ENCODE results near the gene C4B. TPM values are rescaled to one million over a fixed set of nuclear protein-coding genes. Genes with fewer than 3 reads are reported as not detected.
A peak's percentile ranks its signal among the peaks of the same experiment; 100 is the strongest.
"Not testable (repeated sequence)": the region's sequence is repeated elsewhere in the genome, so short reads cannot be mapped to it uniquely, and the experiment has no call there.

Gene C4B
- total RNA-seq, 1 donor from 2014 or later, result 32.3 TPM

- DNase-seq (ENCODE audit: low spot score), result no peak
Observed at GRCh38 chr6:32050562-32050961, 36.0 kb downstream of the C4B start.

- DNase-seq (ENCODE audit: low spot score), result not testable (repeated sequence)
Observed at GRCh38 chr6:32052626-32053025, 38.0 kb downstream of the C4B start.

- DNase-seq (ENCODE audit: low spot score), result not testable (repeated sequence)
Observed at GRCh38 chr6:32053314-32053713, 38.7 kb downstream of the C4B start.

DNA sequence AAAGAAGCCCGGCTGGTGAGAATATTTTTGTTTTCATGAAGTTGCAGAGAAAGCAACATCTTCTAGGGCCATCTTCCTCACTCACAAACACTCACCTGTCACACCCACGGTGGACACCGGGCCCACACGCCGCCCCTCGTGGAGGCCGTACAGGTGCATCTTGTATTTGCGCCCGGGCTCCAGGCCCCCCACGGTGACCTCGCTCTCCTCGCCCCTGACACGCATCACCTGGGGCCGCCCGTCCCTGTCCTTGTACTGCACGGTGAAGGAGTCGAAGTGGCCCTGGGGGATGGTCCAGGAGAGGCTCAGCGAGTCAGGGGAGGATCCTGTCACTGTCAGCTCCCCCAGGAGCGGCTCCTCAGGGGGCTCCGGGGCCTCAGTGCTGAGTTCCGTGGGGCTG, 41.2 kb downstream of the C4B start:
- DNase-seq (ENCODE audit: low spot score), result not testable (repeated sequence)

GRCh38 chr6:32056254-32056653, 41.7 kb downstream of the C4B start:
- no peak for DNase-seq (ENCODE audit: low spot score)

DNA sequence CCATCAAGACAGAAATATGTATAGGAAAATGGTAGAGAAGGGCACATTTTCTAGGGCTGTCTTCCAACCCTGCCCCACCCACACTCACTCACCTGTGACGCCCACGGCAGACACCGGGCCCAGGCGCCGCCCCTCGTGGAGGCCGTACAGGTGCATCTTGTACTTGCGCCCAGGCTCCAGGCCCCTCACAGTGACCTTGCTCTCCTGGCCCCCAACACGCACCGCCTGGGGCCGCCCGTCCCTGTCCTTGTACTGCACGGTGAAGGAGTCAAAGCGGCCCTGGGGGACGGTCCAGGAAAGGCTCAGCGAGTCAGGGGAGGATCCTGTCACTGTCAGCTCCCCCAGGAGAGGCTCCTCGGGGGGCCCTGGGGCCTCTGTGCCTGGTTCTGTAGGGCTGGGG, 43.4 kb downstream of the C4B start:
- DNase-seq (ENCODE audit: low spot score), result no peak

- no peak for DNase-seq (ENCODE audit: low spot score)
Observed at GRCh38 chr6:32058511-32058963, 43.9 kb downstream of the C4B start.

DNA sequence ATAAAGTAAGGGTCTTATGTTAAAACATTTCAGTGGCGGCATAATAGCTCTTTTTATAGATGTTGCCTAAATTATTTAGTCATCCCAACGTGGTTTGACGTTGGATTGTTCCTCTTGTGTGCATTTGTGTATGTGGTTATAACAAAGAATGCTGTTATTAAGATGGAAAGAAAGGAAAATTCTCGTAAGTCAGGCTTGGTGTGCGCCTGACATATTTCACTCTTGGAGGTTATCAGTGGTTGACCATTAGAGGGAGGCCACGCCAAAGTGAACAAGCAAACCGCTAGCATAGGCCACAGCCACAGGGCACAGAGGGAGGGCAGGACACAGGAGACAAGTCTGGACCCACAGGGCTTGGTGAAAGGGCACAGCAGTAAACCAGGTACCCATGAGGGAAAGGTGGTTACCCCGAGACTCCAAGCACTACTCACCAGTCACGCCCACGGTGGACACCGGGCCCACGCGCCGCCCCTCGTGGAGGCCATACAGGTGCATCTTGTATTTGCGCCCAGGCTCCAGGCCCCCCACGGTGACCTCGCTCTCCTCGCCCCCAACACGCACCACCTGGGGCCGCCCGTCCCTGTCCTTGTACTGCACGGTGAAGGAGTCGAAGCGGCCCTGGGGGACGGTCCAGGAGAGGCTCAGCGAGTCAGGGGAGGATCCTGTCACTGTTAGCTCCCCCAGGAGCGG, 46.5 kb downstream of the C4B start:
- no peak for DNase-seq (ENCODE audit: low spot score)

GRCh38 chr6:32064706-32065105, 50.1 kb downstream of the C4B start:
- DNase-seq (ENCODE audit: low spot score), result no peak

GRCh38 chr6:32067521-32067920, 52.9 kb downstream of the C4B start:
- not testable (repeated sequence) for DNase-seq (ENCODE audit: low spot score)

GRCh38 chr6:32068315-32068714, 53.7 kb downstream of the C4B start:
- not testable (repeated sequence) for DNase-seq (ENCODE audit: low spot score)

DNA sequence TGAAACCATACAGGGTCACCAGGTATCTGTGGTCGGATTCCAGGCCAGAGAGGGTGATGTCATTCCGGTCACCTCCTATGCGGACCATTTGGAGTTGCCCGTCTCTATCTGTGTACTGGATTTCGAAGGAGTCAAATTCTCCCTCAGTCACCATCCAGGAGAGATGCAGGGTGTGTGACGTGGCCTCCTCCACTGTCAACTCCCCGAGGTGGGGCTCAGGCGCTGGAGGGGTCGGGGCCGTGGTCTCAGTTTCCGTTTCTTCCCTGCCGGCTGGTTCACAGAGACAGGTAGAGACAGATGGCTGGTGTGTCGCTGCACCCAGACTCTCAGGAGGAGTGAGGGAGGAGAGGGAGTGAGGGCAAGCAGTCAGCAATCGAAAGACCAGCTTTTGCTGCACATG, 54.3 kb downstream of the C4B start:
- DNase-seq (ENCODE audit: low spot score), result no peak

DNA sequence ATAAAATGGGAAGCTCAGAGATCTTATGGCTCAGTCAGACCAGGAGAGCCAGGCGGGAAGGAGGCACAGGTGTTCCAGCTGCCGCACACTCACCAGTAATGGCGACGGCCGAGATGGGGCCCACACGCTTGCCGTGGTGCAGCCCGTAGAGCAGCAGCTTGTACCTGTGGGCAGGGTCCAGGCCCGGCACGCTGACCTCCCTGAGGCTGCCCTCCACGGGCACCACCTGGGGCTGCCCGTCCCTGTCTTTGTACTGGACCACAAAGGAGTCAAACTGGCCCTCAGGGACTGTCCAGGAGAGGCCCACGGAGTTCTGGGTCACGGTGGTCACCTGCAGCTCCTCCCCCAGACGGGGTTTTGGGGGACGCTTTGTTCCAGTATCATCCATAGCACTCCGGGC, 54.9 kb downstream of the C4B start:
- no peak for DNase-seq (ENCODE audit: low spot score)

GRCh38 chr6:32069878-32070515, 55.4 kb downstream of the C4B start:
- DNase-seq (ENCODE audit: low spot score), result no peak

DNA sequence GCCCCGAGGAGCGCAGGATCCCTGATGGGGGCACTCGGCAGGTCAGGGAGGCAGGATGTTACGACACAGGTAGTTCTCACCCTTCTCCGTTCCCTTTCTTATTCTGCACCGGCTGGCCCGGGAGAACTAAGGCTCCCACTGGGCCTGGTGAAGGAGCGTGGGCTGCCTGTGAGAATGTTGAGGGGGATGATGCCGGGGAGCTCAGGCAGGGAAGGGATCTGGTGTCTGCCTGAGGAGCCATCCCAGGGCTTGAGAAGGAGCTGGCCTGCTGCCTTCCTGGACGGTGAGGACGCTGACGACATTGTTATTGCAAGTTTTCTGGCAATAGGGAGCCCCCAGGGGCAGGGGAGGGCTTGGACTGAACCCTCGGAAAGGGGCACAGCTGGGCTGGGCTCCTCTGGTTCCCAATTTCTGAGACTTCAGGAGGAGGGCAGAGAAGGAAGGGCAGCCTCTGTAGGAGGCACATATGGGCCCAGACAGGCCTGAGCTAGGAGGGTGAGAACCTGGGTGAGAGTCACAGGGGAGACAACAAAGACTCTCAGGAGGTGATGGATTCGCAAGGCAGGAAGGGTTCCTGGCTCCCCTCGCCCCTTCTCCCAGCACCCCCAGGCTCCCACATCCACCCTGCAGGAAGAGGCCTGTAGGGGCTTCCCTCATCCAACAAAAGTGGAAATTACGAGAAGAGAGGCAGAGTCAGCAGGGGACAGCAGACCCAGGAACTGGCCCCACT, 56.4 kb downstream of the C4B start:
- DNase-seq (ENCODE audit: low spot score), result no peak

DNA sequence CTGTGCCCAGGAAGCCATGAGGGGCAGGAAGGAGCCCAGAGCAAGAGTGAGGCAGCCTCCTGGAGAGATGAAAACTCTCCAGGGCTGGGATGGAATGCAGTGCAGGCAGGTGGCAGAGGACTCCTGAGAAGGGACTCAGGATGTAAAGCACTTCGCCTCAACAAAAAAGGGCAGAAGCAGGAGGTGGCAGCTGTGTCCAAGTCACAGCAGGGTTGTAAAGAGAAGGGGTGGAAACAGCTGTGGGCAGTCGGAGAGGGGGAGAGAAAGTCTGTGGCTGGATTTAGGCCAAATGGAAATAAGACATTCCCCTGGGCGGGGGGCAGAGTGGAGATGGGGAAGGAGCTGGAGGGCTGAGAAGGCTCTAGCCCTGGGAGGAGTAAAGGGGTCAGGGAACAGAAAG, 58.5 kb downstream of the C4B start:
- no peak for DNase-seq (ENCODE audit: low spot score)

DNA sequence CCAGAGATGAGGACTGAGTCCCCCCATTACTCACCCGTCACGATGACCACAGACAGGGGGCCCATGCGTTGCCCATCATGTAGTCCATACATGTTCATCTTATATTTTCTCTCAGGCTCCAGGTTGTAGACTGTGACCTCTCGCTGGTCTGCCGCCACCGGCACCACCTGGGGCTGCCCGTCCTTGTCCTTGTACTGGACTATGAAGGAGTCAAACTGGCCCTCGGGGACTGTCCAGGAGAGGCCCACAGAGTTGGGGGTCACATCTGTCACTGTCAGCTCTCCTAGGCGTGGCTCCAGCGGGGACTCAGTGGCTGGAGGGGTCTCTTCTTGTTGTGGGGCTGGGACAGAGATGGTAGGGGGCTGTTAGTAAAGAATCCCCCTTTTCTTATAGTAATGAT, 59.0 kb downstream of the C4B start:
- no peak for DNase-seq (ENCODE audit: low spot score)

DNA sequence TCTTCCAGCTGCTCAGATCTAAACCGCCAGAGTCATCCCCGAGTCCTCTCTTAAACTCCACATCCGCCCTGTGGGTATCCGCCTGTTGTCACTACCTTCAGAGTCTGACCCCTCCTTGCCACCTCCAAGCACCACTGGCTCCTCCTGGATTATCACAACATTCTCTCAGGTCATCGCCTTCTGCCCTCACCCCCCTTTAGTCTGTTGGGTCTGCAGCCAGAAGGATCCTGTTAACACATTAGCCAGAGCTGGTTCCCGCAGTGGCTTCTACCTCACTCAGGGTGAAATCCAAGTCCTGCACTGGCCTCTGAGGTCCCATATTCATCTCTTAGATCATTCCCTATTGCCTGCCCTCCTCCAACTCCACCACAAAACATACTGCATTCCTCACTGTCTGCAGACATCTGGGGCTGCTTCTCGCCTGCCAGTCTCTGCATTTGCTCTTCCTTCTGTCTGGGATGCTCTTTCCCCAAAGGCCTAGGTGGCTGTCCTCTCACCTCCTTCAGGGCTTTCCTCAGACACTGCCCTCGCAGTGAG, 60.5 kb downstream of the C4B start:
- DNase-seq (ENCODE audit: low spot score), result peak; percentile 41

DNA sequence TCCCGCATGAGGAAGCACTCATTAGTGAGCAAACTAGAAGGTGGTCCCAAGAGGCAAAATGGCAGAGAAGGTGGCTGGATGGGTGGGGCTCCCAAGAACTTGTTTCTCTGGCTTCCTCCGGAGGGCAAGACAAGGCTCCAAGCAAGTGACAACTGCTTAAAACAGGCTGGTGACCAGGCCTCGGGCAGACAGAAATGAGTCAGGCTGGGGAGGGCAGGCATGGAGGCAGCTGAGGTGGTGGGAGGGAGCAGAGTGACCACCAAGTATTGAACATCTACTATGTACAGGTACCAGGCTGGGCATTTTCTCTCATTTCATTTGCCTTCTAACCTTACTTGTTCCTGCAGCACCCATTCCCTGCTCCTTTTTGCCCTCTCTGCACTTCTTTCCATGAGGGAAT, 61.2 kb downstream of the C4B start:
- DNase-seq (ENCODE audit: low spot score), result no peak

DNA sequence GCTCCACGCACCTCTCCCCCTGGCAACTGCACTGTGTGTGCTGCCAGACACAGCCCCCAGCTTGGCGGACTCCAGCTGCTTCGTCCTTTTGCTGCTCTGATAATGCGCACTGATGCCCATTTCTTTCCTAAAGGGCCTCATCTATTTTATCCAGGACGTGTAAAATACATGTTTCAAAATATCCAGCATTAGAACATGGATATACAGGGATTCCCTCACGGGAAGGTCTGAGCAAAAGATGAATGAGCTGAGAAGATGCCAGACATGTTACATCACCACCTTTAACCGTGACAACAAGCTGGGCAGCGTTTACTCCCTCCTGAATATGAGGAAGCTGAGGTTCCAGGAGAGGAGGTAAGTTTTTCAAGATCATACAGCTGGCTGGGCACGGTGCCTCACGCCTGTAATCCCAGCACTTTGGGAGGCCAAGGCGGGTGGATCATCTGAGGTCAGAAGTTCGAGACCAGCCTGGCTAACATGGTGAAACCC, 61.8 kb downstream of the C4B start:
- DNase-seq (ENCODE audit: low spot score), result peak; percentile 94

- no peak for DNase-seq (ENCODE audit: low spot score)
Observed at GRCh38 chr6:32079566-32080290, 65.1 kb downstream of the C4B start.
